Activated T-helper 2 cell treated with anti-CD3 and anti-CD28 coated beads, Interferon-gamma antibody, Interleukin-2, Interleukin-4, amounts not matched to agents 10 μg/mL and 5 μg/mL and 100 μg/mL, durations not matched to agents 14 hours and 24 hours and 36 hours (primary cell): ENCODE measurements around the gene TM9SF4. TPM values are rescaled to one million over a fixed set of nuclear protein-coding genes. Genes with fewer than 3 reads are reported as not detected.

ENCODE experiments used
- DNase-seq: peaks from one replicate; pipeline ENCODE4 v3.0.0; 2021; ENCODE audit warnings: low spot score
- H3K27ac Mint-ChIP-seq: one replicate; pipeline ENCODE4 v1.8.0; 2021; ENCODE audit warnings: mixed read lengths
- H3K27me3 Mint-ChIP-seq: one replicate; pipeline ENCODE4 v1.8.0; 2021; ENCODE audit warnings: low read depth, mixed read lengths
- H3K36me3 Mint-ChIP-seq: one replicate; pipeline ENCODE4 v1.8.0; 2021; ENCODE audit warnings: low read depth, mixed read lengths
- H3K4me1 Mint-ChIP-seq: one replicate; pipeline ENCODE4 v1.8.0; 2021; ENCODE audit warnings: low read depth, mixed read lengths
- H3K4me3 Mint-ChIP-seq: one replicate; pipeline ENCODE4 v1.8.0; 2021; ENCODE audit warnings: low read depth, mild to moderate bottlenecking, moderate library complexity, mixed read lengths
- H3K9me3 Mint-ChIP-seq: one replicate; pipeline ENCODE4 v1.8.0; 2021; ENCODE audit warnings: mixed read lengths
- intact Hi-C: fragments of 100-400 bp; cut with micrococcal nuclease; formaldehyde crosslinking; loops from one replicate; pipeline ENCODE4 v1.15.1; 2023
- total RNA-seq: library from RNA; stranded (reverse); gene quantifications from 2 replicates; pipeline ENCODE4 v1.2.3, GENCODE V29; 2022

TM9SF4 gene
- total RNA-seq, 1 donor from 2014 or later = 47.7 TPM

- Mint-ChIP-seq H3K4me1 (peaks cover 1% of the 10 kb centered on the region), H3K36me3 (no peaks in the 10 kb centered on the region), H3K9me3 (no peaks in the 10 kb centered on the region), H3K27ac (no peak overlapping the region), H3K27me3 (no peaks in the 10 kb centered on the region), H3K4me3 (no peak overlapping the region)
- intact Hi-C loops = no loop called here
- DNase-seq = no peak
Observed at GRCh38 chr20:32179934-32180333, 70.4 kb downstream of the TM9SF4 start.

GRCh38 chr20:32181606-32182005 is 72.1 kb downstream of the TM9SF4 start:
- intact Hi-C loops = no loop called here
- no peak overlapping the region for H3K4me3 Mint-ChIP-seq
- H3K27ac Mint-ChIP-seq = no peak overlapping the region
- peaks cover 1% of the 10 kb centered on the region for H3K4me1 Mint-ChIP-seq
- DNase-seq = no peak
- H3K27me3 Mint-ChIP-seq = no peaks in the 10 kb centered on the region
- no peaks in the 10 kb centered on the region for H3K36me3 Mint-ChIP-seq
- no peaks in the 10 kb centered on the region for H3K9me3 Mint-ChIP-seq

- H3K9me3 Mint-ChIP-seq = no peaks in the 10 kb centered on the region
- H3K27me3 Mint-ChIP-seq = no peaks in the 10 kb centered on the region
- no peak overlapping the region for H3K4me3 Mint-ChIP-seq
- DNase-seq = no peak
- intact Hi-C loops = no loop called here
- peaks cover 4% of the 10 kb centered on the region for H3K4me1 Mint-ChIP-seq
- no peak overlapping the region for H3K27ac Mint-ChIP-seq
- peaks cover 4% of the 10 kb centered on the region for H3K36me3 Mint-ChIP-seq
Observed at GRCh38 chr20:32183947-32184635, 74.6 kb downstream of the TM9SF4 start.

- Mint-ChIP-seq H3K27ac (no peak overlapping the region), H3K36me3 (peaks cover 7% of the 10 kb centered on the region), H3K9me3 (no peaks in the 10 kb centered on the region), H3K4me1 (peaks cover 4% of the 10 kb centered on the region), H3K27me3 (no peaks in the 10 kb centered on the region), H3K4me3 (no peak overlapping the region)
- intact Hi-C loops = no loop called here
- no peak for DNase-seq
Observed at GRCh38 chr20:32184961-32185603, 75.6 kb downstream of the TM9SF4 start.

- Mint-ChIP-seq H3K4me1 (peaks cover 12% of the 10 kb centered on the region), H3K36me3 (peaks cover 16% of the 10 kb centered on the region), H3K27ac (no peak overlapping the region), H3K4me3 (no peak overlapping the region), H3K27me3 (no peaks in the 10 kb centered on the region), H3K9me3 (no peaks in the 10 kb centered on the region)
- intact Hi-C loops = no loop called here
- DNase-seq = no peak
Observed at GRCh38 chr20:32186506-32186905, 77.0 kb downstream of the TM9SF4 start.

- peak overlapping the region; percentile 67 for H3K4me3 Mint-ChIP-seq
- H3K4me1 Mint-ChIP-seq = peaks cover 16% of the 10 kb centered on the region
- no peaks in the 10 kb centered on the region for H3K27me3 Mint-ChIP-seq
- peaks cover 34% of the 10 kb centered on the region for H3K36me3 Mint-ChIP-seq
- no peaks in the 10 kb centered on the region for H3K9me3 Mint-ChIP-seq
- no peak overlapping the region for H3K27ac Mint-ChIP-seq
- DNase-seq = no peak
- intact Hi-C loops = no loop called here
Observed at GRCh38 chr20:32188376-32189122, 79.0 kb downstream of the TM9SF4 start.

- H3K4me3 Mint-ChIP-seq = no peak overlapping the region
- no peak overlapping the region for H3K27ac Mint-ChIP-seq
- no peaks in the 10 kb centered on the region for H3K9me3 Mint-ChIP-seq
- peaks cover 18% of the 10 kb centered on the region for H3K4me1 Mint-ChIP-seq
- no peak for DNase-seq
- no peaks in the 10 kb centered on the region for H3K27me3 Mint-ChIP-seq
- intact Hi-C loops = no loop called here
- H3K36me3 Mint-ChIP-seq = peaks cover 39% of the 10 kb centered on the region
Observed at GRCh38 chr20:32189123-32189410, 79.6 kb downstream of the TM9SF4 start.

- Mint-ChIP-seq H3K4me1 (peaks cover 23% of the 10 kb centered on the region), H3K9me3 (no peaks in the 10 kb centered on the region)
Observed at GRCh38 chr20:32189691-32190615, 80.4 kb downstream of the TM9SF4 start.

GRCh38 chr20:32190616-32191415 is 81.3 kb downstream of the TM9SF4 start:
- Mint-ChIP-seq H3K36me3 (peaks cover 54% of the 10 kb centered on the region), H3K27me3 (no peaks in the 10 kb centered on the region), H3K27ac (peak overlapping the region; percentile 27), H3K4me3 (peak overlapping the region; percentile 65), H3K9me3 (no peaks in the 10 kb centered on the region), H3K4me1 (peaks cover 25% of the 10 kb centered on the region)
- intact Hi-C loops = no loop called here
- DNase-seq = no peak

More at GRCh38 chr20:32189691-32190615, 80.4 kb downstream of the TM9SF4 start:
- H3K36me3 Mint-ChIP-seq = peaks cover 45% of the 10 kb centered on the region
- intact Hi-C loops = no loop called here
- no peaks in the 10 kb centered on the region for H3K27me3 Mint-ChIP-seq
- no peak for DNase-seq
- H3K27ac Mint-ChIP-seq = peak overlapping the region; percentile 14
- H3K4me3 Mint-ChIP-seq = peak overlapping the region; percentile 71

GRCh38 chr20:32191422-32191821 is 81.9 kb downstream of the TM9SF4 start:
- H3K9me3 Mint-ChIP-seq = no peaks in the 10 kb centered on the region
- no peaks in the 10 kb centered on the region for H3K27me3 Mint-ChIP-seq
- peaks cover 60% of the 10 kb centered on the region for H3K36me3 Mint-ChIP-seq
- H3K4me1 Mint-ChIP-seq = peaks cover 25% of the 10 kb centered on the region
- no peak for DNase-seq
- H3K27ac Mint-ChIP-seq = no peak overlapping the region
- no peak overlapping the region for H3K4me3 Mint-ChIP-seq
- intact Hi-C loops = no loop called here

GRCh38 chr20:32191873-32192272 is 82.4 kb downstream of the TM9SF4 start:
- Mint-ChIP-seq H3K9me3 (no peaks in the 10 kb centered on the region), H3K4me1 (peaks cover 25% of the 10 kb centered on the region)

GRCh38 chr20:32192698-32193097 is 83.2 kb downstream of the TM9SF4 start:
- H3K36me3 Mint-ChIP-seq = peaks cover 72% of the 10 kb centered on the region
- no peak overlapping the region for H3K27ac Mint-ChIP-seq
- intact Hi-C loops = no loop called here
- H3K27me3 Mint-ChIP-seq = no peaks in the 10 kb centered on the region
- no peaks in the 10 kb centered on the region for H3K9me3 Mint-ChIP-seq
- no peak for DNase-seq
- H3K4me1 Mint-ChIP-seq = peaks cover 25% of the 10 kb centered on the region
- H3K4me3 Mint-ChIP-seq = no peak overlapping the region

More at GRCh38 chr20:32191873-32192272, 82.4 kb downstream of the TM9SF4 start:
- Mint-ChIP-seq H3K36me3 (peaks cover 64% of the 10 kb centered on the region), H3K27ac (no peak overlapping the region), H3K27me3 (no peaks in the 10 kb centered on the region), H3K4me3 (no peak overlapping the region)
- intact Hi-C loops = no loop called here
- no peak for DNase-seq
